Astrocyte of the spinal cord (primary cell): ENCODE measurements around the gene EPS8.

ENCODE experiments used
- DNase-seq: peaks from one replicate; pipeline ENCODE4 v3.0.0; 2011; ENCODE audit warnings: low read depth, low spot score
- H3K4me3 ChIP-seq: 2 replicates; pipeline ENCODE4 v1.5.1; 2011; ENCODE audit warnings: low read depth, mild to moderate bottlenecking, low read length, moderate library complexity
- in situ Hi-C: cut with HindIII; loops from 2 replicates; pipeline ENCODE4 v1.10.0; 2017; ENCODE audit warnings: low sequenced_read_pairs
- TF ChIP-seq, protein P1 (sequence below): IDR thresholded peaks from 2 replicates; pipeline ENCODE4 v1.5.1; 2012; ENCODE audit warnings: low read depth, mild to moderate bottlenecking, low read length, inconsistent platforms

Gene EPS8

GRCh38 chr12:15714256-15714655 lies 74.9 kb downstream of the EPS8 start:
- H3K4me3 ChIP-seq = no peak overlapping the region
- no peak for DNase-seq
- in situ Hi-C loops = no loop called here
- TF ChIP-seq, protein P1, sequence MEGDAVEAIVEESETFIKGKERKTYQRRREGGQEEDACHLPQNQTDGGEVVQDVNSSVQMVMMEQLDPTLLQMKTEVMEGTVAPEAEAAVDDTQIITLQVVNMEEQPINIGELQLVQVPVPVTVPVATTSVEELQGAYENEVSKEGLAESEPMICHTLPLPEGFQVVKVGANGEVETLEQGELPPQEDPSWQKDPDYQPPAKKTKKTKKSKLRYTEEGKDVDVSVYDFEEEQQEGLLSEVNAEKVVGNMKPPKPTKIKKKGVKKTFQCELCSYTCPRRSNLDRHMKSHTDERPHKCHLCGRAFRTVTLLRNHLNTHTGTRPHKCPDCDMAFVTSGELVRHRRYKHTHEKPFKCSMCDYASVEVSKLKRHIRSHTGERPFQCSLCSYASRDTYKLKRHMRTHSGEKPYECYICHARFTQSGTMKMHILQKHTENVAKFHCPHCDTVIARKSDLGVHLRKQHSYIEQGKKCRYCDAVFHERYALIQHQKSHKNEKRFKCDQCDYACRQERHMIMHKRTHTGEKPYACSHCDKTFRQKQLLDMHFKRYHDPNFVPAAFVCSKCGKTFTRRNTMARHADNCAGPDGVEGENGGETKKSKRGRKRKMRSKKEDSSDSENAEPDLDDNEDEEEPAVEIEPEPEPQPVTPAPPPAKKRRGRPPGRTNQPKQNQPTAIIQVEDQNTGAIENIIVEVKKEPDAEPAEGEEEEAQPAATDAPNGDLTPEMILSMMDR = no peak

GRCh38 chr12:15712823-15713660 lies 76.1 kb downstream of the EPS8 start:
- H3K4me3 ChIP-seq = no peak overlapping the region
- TF ChIP-seq, protein P1 = no peak
- DNase-seq = no peak
- in situ Hi-C loops = no loop called here

DNA sequence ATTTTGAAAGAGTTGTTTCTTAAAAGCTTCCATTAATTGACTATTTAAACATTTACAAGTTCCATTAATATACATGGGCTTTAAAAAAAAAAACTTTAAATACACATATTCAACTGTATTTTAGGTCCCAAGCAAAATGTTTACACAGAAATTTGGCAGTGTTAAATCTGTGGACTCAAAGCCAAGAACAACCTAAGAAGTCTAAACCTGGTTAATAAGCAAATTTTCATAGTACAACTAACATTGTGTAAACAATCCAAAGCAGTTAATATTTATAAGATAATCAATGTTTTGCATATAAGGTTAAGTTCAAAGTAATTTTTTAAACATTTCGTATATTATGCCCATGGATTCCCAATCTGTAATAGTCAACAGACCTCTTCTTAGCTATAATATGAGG lies 77.0 kb downstream of the EPS8 start:
- TF ChIP-seq, protein P1 = no peak
- no peak overlapping the region for H3K4me3 ChIP-seq
- no peak for DNase-seq
- in situ Hi-C loops = no loop called here

- no peak for DNase-seq
- in situ Hi-C loops = no loop called here
- TF ChIP-seq, protein P1 = no peak
- H3K4me3 ChIP-seq = no peak overlapping the region
Observed at GRCh38 chr12:15710860-15711510, 78.2 kb downstream of the EPS8 start.

DNA sequence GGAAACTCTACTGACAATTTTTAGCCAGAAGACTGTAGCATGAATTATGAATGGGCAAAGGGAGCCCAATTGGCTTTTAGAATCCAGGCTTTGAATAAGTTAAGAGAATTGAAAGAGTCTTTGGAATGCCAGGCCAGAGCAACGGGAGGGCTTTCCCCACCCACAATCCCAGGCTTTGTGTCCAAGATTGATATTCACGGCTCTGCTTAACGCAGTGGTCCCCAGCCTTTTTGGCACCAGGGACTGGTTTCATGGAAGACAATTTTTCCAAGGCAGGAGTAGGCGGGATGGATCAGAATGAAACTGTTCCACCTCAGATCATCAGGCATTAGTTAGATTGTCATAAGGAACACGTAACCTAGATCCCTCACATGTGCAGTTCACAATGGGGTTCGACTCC lies 79.6 kb downstream of the EPS8 start:
- H3K4me3 ChIP-seq = no peak overlapping the region
- in situ Hi-C loops = no loop called here
- no peak for DNase-seq
- TF ChIP-seq, protein P1 = no peak

- in situ Hi-C loops = no loop called here
- DNase-seq = no peak
- H3K4me3 ChIP-seq = no peak overlapping the region
- TF ChIP-seq, protein P1 = no peak
Observed at GRCh38 chr12:15708396-15709076, 80.7 kb downstream of the EPS8 start.
